ENCODE measurements around the gene DMD. TPM values are rescaled to one million over a fixed set of nuclear protein-coding genes. Genes with fewer than 3 reads are reported as not detected.
A peak's percentile ranks its signal among the peaks of the same experiment; 100 is the strongest.

The DMD gene
- total RNA-seq, 1 donor from 2014 or later, result 22.2 TPM

DNA sequence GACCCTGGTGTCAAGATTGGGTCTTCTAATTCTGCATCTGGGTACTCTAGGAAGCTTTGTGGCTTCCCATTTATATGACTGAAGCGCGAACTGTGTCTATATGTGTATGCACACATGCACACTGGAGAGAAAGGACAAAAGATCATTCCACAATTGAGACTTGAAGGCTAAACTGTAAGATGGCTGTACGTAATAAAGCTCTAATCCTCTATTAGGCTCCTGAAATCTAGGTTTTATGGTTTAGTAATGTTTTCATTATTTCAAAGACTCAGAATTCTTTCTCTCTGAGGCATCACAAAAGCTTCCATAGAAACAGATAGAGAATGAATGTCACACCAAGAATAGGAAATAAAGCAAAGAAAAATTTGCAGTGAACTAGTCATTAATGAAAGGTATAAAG lies 1818.8 kb downstream of the DMD start:
- Histone ChIP-seq H2AFZ (ENCODE audit: low read depth, low read length) (peak overlapping the region; percentile 9), H4K20me1 (ENCODE audit: insufficient read depth, low read length) (no peaks in the 10 kb centered on the region), H3K9me3 (ENCODE audit: insufficient read depth, low read depth, low read length) (no peaks in the 10 kb centered on the region), H3K27ac (ENCODE audit: low read depth, low read length) (no peak overlapping the region), H3K9ac (ENCODE audit: low read length) (no peak overlapping the region), H3K27me3 (ENCODE audit: insufficient read depth, low read length) (no peaks in the 10 kb centered on the region), H3K4me3 (ENCODE audit: insufficient read depth, low read depth, low read length) (no peak overlapping the region), H3K4me1 (ENCODE audit: insufficient read depth, low read length) (peaks cover 7% of the 10 kb centered on the region), H3K4me2 (ENCODE audit: low read length) (no peak overlapping the region), H3K36me3 (ENCODE audit: insufficient read depth, low read length) (no peaks in the 10 kb centered on the region), H3K79me2 (ENCODE audit: insufficient read depth, low read length) (no peaks in the 10 kb centered on the region)
- FAIRE-seq (peak; percentile 99), DNase-seq (ENCODE audit: low read depth) (peak; percentile 22)
- H3K4me3 Mint-ChIP-seq (ENCODE audit: unreplicated experiment), result no peak overlapping the region
- no peaks in the 10 kb centered on the region for H3K9me3 Mint-ChIP-seq (ENCODE audit: unreplicated experiment)
- TF ChIP-seq, protein P1, sequence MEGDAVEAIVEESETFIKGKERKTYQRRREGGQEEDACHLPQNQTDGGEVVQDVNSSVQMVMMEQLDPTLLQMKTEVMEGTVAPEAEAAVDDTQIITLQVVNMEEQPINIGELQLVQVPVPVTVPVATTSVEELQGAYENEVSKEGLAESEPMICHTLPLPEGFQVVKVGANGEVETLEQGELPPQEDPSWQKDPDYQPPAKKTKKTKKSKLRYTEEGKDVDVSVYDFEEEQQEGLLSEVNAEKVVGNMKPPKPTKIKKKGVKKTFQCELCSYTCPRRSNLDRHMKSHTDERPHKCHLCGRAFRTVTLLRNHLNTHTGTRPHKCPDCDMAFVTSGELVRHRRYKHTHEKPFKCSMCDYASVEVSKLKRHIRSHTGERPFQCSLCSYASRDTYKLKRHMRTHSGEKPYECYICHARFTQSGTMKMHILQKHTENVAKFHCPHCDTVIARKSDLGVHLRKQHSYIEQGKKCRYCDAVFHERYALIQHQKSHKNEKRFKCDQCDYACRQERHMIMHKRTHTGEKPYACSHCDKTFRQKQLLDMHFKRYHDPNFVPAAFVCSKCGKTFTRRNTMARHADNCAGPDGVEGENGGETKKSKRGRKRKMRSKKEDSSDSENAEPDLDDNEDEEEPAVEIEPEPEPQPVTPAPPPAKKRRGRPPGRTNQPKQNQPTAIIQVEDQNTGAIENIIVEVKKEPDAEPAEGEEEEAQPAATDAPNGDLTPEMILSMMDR (IDR thresholded peaks at IDR 0.05; ENCODE audit: insufficient read depth, low read depth, low read length), result no peak
- TF ChIP-seq EZH2 (IDR thresholded peaks at IDR 0.05; ENCODE audit: insufficient read depth, low read length), result no peak
- no peaks in the 10 kb centered on the region for H3K27me3 Mint-ChIP-seq (ENCODE audit: low read depth, unreplicated experiment)
- H3K4me1 Mint-ChIP-seq (ENCODE audit: low read depth, unreplicated experiment), result peaks cover 1% of the 10 kb centered on the region
- H3K27ac Mint-ChIP-seq (ENCODE audit: unreplicated experiment), result no peak overlapping the region
- no peaks in the 10 kb centered on the region for H3K36me3 Mint-ChIP-seq (ENCODE audit: low read depth, unreplicated experiment)

DNA sequence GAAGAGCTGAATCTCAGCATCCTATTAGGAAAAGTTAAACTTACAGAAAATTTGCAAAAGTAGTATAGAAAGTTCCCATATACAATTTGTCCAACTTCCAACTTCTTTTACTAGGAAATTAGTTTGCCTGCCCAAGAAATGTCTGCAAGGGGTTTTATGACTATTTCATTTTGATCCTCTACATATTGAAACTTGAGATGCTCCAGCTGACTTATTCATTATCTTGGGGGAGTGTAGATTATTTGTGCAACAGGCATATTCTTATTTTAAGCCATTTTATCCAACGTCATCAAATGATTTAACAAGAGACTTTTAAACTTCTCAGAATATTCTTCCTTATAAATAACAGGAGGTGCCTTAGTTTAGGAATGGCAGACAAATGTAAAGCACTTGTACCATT lies 1822.4 kb downstream of the DMD start:
- H3K4me1 Mint-ChIP-seq (ENCODE audit: low read depth, unreplicated experiment), result no peaks in the 10 kb centered on the region
- Histone ChIP-seq H3K36me3 (ENCODE audit: insufficient read depth, low read length) (no peaks in the 10 kb centered on the region), H3K4me1 (ENCODE audit: insufficient read depth, low read length) (no peaks in the 10 kb centered on the region), H3K79me2 (ENCODE audit: insufficient read depth, low read length) (no peaks in the 10 kb centered on the region), H3K27me3 (ENCODE audit: insufficient read depth, low read length) (no peaks in the 10 kb centered on the region), H3K9me3 (ENCODE audit: insufficient read depth, low read depth, low read length) (no peaks in the 10 kb centered on the region), H3K9ac (ENCODE audit: low read length) (no peak overlapping the region), H3K27ac (ENCODE audit: low read depth, low read length) (no peak overlapping the region), H2AFZ (ENCODE audit: low read depth, low read length) (no peak overlapping the region), H4K20me1 (ENCODE audit: insufficient read depth, low read length) (no peaks in the 10 kb centered on the region), H3K4me2 (ENCODE audit: low read length) (no peak overlapping the region), H3K4me3 (ENCODE audit: insufficient read depth, low read depth, low read length) (no peak overlapping the region)
- H3K27ac Mint-ChIP-seq (ENCODE audit: unreplicated experiment), result no peak overlapping the region
- H3K36me3 Mint-ChIP-seq (ENCODE audit: low read depth, unreplicated experiment), result no peaks in the 10 kb centered on the region
- no peaks in the 10 kb centered on the region for H3K27me3 Mint-ChIP-seq (ENCODE audit: low read depth, unreplicated experiment)
- no peaks in the 10 kb centered on the region for H3K9me3 Mint-ChIP-seq (ENCODE audit: unreplicated experiment)
- DNase-seq (ENCODE audit: low read depth) (no peak), FAIRE-seq (peak; percentile 69)
- no peak overlapping the region for H3K4me3 Mint-ChIP-seq (ENCODE audit: unreplicated experiment)
- TF ChIP-seq EZH2 (IDR thresholded peaks at IDR 0.05; ENCODE audit: insufficient read depth, low read length), result no peak
- TF ChIP-seq, protein P1 (IDR thresholded peaks at IDR 0.05; ENCODE audit: insufficient read depth, low read depth, low read length), result no peak

DNA sequence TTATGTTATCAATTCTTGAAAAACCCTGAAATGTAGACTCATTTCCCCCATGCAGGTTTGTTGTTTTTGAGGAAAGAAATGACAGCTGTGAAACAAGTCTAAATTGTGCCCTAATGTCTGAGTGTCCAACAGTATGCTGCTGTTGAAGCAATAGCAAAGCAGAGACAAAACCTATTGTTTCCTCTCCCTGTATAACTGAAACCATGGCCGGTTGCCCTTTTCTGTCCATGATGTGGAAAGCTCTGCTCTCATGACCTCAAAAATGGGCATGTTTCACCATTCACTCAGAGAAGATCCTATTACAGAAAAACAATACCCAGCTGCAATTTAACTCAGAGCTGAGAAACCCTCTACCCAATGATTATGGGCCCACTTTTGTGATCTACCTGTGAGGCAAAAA lies 1826.9 kb downstream of the DMD start:
- Mint-ChIP-seq H3K27ac (ENCODE audit: unreplicated experiment) (no peak overlapping the region), H3K9me3 (ENCODE audit: unreplicated experiment) (no peaks in the 10 kb centered on the region), H3K4me3 (ENCODE audit: unreplicated experiment) (no peak overlapping the region), H3K4me1 (ENCODE audit: low read depth, unreplicated experiment) (peaks cover 3% of the 10 kb centered on the region), H3K36me3 (ENCODE audit: low read depth, unreplicated experiment) (no peaks in the 10 kb centered on the region), H3K27me3 (ENCODE audit: low read depth, unreplicated experiment) (no peaks in the 10 kb centered on the region)
- no peaks in the 10 kb centered on the region for H3K4me1 ChIP-seq (ENCODE audit: insufficient read depth, low read length)
- H3K4me2 ChIP-seq (ENCODE audit: low read length), result no peak overlapping the region
- FAIRE-seq, result no peak
- no peak for DNase-seq (ENCODE audit: low read depth)
- no peaks in the 10 kb centered on the region for H3K79me2 ChIP-seq (ENCODE audit: insufficient read depth, low read length)
- no peaks in the 10 kb centered on the region for H4K20me1 ChIP-seq (ENCODE audit: insufficient read depth, low read length)
- no peaks in the 10 kb centered on the region for H3K9me3 ChIP-seq (ENCODE audit: insufficient read depth, low read depth, low read length)
- no peaks in the 10 kb centered on the region for H3K27me3 ChIP-seq (ENCODE audit: insufficient read depth, low read length)
- H3K4me3 ChIP-seq (ENCODE audit: insufficient read depth, low read depth, low read length), result no peak overlapping the region
- no peaks in the 10 kb centered on the region for H3K36me3 ChIP-seq (ENCODE audit: insufficient read depth, low read length)
- H3K27ac ChIP-seq (ENCODE audit: low read depth, low read length), result no peak overlapping the region
- no peak for TF ChIP-seq EZH2 (IDR thresholded peaks at IDR 0.05; ENCODE audit: insufficient read depth, low read length)
- TF ChIP-seq, protein P1 (IDR thresholded peaks at IDR 0.05; ENCODE audit: insufficient read depth, low read depth, low read length), result no peak
- H2AFZ ChIP-seq (ENCODE audit: low read depth, low read length), result no peak overlapping the region
- H3K9ac ChIP-seq (ENCODE audit: low read length), result no peak overlapping the region

Data from astrocyte (in vitro differentiated cells and primary cell).